GM18498 (cell line): ENCODE data around the gene APC.
"Not testable (repeated sequence)": the region's sequence is repeated elsewhere in the genome, so short reads cannot be mapped to it uniquely, and the experiment has no call there.

Experiments used
- ATAC-seq: cut with Tn5 transposase; IDR thresholded peaks from one replicate; pipeline ENCODE4 v1.9.1; 2021; ENCODE audit warnings: mild to moderate bottlenecking, moderate library complexity; ENCODE audit not compliant: unreplicated experiment

APC gene

DNA sequence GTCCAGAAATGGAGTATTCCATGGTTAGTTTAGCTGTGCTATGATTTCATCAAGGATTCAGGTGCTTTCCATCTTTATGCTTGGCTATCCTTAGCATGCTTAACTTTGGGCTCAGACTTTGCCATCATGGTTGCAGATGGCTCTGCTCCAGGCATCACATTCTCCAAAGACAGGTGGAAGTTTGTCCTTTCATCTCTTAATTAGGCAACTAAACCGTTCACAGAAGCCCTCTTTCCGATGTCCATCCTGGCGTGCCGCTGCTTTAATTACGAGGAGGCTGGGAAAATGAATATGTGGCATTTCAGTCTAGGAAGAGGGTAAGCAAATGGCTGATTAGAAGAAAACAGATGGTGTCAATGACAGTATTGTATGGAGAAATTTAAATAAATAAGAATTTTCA, 24.5 kb upstream of the APC start:
- ATAC-seq = no peak

DNA sequence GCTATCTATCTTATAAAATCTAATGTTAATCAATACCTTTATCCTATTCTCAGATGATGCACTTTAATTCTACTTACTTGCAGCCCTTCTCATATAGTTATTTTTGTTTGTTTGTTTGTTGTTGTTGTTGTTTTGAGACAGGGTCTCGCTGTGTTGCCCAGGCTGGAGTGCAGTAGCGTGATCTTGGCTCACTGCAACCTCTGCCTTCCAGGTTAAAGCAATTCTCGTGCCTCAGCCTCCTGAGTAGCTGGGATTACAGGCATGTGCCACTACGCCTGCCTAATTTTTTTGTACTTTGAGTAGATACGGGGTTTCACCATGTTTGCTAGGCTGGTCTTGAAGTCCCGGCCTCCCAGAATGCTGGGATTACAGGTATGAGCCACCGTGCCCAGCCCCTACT, 20.8 kb upstream of the APC start:
- not testable (repeated sequence) for ATAC-seq

DNA sequence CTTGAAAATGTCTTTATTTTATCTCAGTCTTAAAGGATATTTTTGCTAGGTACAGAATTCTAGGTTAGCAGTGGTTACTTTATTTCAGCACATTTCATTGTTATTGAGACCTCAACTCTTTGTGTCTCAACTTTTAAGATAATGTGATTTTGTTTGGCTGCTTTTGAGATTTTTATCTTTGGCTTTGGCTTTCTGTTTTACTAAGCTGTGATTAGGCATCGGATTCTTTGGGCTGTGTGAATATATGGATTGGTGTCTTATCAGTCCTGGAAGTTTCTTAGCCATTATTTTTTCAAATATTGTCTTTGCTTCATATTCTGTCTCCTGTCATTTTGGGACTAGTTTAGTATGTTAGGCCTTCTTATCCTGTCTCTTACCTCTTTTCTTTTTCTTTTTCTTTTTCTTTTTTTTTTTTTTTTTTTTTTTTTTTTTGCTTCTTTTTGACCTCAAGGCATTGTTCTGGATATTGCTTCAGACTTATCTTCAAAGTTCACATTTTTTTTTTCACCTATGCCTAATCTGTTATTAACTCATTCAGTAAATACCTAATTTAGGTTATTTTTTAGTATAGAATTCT, 20.1 kb upstream of the APC start:
- ATAC-seq = no peak

DNA sequence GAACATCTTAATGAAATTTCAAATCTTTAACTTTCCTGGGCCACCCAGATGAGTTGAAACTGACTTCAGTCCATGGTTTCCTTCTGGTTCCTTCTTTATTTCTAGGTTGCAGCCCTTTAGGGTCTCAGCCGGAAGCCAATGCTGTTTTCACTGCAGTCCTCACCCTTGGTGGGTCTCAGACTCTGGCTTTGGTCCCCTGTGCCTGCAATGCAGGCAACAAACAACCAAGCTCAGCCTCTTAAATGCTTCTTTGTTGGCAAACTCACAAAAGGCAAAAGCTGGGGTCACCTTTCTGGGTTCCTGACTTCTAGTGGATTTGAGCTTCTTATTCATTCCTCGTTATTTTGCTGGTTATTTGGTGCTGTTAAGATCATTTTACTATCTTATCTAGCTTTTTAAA, 19.3 kb upstream of the APC start:
- no peak for ATAC-seq

DNA sequence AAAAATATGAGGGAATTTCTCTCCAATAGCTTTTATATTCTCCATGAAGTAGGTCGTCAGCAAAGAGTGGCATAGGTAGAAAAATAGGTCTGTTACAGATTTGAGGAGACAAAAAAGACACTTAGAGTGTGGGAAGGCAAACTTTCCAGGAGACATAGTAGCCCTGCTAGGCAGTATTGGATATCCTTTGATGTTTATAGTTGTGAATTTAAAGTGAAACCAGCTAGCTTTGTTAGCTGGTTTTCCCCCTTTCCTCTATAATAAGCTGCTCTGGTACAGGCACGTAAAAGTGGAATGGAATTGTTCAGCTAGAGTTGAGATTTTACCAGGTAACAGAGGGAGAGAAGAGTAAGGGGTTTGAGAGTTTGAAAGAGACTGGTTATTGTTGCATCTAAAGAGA, 17.1 kb upstream of the APC start:
- no peak for ATAC-seq

DNA sequence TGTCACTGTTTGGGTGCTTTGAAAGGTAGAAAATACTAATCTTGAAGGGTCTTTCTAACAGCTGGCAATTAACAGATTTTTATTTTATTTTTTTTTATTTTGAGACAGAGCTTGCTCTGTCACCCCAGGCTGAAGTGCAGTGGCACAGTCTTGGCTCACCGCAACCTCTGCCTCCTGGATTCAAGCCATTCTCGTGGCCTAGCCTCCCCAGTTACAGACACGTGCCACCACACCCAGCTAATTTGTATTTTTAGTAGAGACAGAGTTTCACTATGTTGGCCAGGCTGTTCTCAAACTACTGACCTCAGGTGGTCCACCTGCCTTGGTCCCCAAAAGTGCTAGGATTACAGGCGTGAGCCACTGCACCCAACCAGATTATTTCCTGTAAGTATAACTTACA, 12.8 kb upstream of the APC start:
- ATAC-seq = no peak

DNA sequence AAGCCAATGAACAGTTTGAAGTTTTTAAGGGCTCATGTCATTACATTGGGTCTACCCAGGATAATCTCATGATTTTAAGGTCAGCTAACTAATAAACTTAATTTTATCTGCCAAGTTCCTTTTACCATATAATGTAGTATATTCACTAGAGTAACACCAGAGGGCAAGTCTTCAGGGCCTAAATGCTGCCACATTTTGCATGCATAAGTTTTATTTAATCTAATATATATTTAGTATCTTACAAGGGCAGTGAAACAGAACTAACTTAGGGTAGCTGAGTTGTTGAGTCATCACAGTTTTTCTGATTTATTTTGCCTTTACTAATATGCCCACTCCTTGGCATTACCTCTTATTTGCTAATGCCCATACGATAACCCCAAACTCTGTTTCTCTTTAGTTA, 8.1 kb upstream of the APC start:
- no peak for ATAC-seq

DNA sequence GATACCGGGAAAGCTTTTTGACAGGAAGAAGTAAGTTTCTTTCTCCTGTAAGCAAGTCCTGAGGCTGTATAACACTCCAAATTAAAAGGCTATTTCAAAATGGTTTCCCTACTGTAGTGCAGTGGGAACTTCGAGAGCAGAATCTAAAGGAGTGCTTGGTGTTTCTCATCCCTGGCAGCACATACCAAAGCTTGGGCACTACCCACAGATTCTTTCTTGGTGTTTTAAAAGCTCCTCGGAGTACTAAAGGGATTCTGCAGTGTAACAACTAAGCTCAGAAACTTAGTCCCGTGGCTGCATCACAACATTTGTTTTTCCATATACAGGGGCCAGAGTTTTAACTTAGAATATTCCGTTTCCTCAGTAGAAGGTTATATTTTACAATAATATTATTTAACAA, 5.6 kb upstream of the APC start:
- no peak for ATAC-seq

DNA sequence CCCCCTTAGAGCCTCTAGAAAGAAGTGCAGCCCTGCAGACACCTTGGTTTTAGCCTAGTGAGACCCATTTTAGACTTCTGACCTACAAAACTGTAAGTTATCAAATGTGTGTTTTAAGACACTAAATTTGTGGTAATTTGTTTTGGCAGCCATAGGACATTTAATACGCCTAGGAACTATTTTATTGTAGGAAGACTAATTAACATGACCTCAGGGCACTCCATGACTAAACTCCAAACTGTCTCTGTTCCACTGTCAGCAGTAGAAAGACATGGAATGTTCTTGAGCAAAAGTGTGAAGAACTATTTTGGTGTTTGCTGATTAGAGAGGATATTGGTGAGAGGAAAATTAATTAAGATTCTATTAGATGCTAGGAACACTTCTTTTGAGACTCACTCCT, 4.1 kb upstream of the APC start:
- no peak for ATAC-seq

DNA sequence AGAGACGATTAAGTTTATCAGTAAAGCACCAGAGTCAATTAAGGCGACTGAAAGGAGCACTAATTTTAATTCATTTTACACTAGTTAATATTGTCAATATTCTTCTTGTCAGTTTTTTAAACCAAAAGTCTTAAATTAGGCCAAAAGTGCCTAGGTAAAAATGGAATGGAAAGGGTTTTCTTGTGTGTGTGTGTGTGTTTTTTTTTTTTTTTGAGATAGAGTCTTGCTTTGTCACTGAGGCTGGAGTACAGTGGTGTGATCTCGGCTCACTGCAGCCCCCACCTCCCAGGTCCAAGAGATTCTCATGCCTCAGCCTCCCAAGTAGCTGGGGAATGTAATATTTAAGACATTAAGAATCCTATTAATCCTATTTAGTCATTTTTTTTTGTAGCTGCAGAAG, 3.1 kb upstream of the APC start:
- ATAC-seq = no peak

DNA sequence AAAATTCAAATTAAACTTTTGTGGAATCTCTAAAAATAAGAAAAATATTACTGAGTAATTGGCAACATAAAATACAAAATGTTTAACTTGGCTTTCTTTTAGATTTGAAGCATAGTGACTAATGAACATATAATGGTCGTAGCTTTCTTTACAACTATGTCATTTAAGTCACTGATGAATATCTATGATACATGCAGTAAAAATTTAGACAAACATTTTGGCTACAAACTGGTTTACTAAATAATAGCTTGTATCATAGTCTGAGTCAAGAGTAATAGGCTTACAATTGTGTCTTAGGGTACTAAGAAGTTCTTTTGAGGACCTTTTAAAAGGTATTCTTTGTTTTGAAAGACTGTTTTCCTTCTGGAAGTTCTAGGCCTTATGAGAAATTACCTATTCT, 2.0 kb upstream of the APC start:
- no peak for ATAC-seq

DNA sequence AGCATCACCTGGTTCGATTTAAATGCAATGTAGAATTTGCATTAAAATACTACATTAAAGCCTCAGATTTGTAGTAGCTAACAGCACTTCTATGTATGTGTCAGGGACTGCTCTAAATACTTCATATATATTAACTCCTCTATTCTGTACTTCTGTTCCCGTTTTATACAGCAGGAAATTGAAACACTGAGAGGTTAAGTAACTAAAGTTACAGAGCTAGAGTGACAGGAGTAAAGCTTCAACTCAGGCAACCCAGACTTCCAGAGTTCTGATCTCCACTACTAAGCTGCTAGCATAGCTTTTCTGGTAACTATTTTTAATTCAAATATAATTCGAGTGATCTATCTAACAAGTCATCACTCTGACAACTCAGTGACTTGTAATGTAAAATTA, 619 bp upstream of the APC start:
- peak; percentile 4 for ATAC-seq

DNA sequence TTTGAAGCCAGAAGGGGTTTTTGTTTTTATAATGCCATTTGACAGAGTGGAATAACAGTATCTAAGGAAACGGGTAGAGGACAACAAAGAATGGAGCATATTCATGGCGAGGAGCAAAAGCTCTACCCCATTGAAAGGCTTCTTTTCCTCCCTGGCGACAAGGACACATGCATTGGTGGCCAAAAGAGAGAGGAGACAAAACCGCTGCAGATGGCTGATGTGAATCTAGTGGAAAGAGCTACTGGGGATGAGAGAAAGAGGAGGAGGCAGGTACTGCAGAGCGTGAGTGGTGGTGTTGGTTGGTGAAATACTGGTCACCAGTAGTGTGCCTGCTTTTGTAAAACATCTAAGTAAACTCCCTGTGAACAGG, 491 bp downstream of the APC start:
- peak; percentile 21 for ATAC-seq

DNA sequence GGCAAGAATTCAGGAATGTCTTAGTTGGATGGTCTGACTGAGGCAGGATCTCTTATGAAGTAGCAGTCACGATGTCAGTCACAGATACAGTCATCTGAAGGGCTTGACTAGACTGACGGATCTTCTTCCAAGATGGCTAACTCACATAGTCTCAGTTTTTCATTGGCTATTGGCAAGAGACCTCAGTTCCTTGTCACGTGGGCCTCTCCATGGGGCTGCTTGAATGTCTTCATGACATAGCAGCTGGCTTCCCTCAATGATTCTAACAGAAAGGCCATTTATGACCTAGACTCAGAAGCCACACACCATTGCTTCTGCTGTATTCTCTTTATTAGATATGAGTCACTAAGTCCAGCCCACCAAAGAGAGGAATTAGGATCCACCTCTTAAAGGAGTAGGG, 4.7 kb downstream of the APC start:
- ATAC-seq = no peak

DNA sequence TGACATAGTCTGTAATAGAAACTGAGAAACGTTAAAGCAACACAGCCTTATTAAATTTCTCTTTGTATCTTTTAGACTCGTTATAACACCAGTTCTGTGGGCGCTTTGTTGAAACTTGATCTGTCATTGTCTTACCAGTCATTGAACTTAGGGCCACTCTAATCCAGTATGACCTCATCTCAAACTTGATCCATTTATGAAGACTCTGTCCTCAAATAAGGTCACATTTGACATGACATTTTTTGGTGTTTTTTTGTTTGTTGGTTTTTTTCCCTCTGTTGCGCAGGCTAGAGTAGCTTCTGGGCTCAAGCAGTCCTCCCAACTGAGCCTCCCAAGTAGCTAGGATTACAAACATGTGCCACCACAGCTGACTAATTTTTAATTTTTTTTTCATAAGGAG, 5.9 kb downstream of the APC start:
- ATAC-seq = no peak

DNA sequence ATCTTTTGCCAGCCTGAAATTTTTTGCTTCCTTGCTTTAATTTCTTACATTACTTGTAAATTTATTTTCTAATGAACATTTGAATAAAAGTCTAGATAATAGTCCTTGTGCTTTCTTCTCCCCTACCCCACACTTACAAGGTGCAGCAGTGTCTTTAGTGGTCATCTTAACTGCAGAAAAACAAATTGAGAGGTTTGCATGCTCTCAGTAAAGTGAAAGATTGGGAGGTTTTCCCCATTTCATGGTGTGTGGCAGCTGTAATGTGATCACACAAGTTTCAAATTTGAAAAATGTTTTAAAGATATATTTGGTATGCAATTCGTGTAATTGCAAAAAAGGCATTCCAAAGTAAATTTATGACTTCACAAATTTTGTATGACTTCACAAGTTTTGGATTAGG, 14.7 kb downstream of the APC start:
- no peak for ATAC-seq

DNA sequence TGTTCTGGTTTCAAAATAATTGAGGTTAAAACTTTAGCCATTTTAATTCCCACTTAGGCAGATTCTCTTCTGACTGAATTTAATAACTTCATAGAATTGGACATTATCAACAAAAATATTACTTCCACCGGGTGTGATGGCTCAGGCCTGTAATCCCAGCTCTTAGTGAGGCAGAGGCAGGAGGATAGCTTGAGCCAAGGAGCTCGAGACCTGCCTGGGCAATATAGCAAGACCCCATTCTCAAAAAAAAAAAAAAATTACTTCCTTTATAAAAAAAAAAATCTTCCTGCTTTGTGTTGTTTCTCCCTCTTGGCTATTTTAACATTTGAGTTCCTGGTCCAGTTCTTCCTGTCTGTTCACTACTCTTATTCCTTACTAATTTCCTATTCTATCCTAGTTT, 18.0 kb downstream of the APC start:
- ATAC-seq = no peak

DNA sequence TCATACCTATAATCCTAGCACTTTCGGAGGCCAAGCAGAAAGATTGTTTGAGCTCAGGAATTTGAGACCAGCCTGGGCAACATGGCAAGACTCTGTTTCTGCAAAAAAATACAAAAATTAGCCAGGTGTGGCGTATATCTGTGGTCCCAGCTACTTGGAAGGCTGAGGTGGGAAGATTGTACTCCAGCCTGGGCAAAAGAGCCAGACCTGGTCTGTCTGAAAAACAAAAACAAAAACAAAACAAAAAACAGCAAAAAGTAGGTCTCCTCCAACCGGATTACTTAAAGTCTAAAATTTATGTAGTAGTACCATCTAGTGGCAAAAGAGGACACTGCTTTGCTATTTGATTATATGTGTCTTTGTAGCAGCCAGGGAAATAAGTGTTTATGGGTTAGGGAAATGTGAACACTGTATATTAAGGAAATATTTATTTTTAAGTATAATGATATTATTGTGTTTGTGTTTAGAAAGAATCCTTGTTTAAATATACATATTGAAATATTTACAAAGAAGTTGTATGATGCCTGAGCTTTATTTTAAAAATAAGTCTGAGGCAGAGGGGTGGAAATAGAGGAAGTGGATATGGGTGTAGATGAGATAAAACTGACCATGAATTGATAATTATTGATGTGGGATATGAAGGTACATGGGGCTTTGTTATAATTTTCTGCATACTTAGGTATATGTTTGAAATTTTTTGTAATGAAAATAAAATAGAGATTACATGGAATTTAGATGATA, 20.0 kb downstream of the APC start:
- ATAC-seq = peak; percentile 94

DNA sequence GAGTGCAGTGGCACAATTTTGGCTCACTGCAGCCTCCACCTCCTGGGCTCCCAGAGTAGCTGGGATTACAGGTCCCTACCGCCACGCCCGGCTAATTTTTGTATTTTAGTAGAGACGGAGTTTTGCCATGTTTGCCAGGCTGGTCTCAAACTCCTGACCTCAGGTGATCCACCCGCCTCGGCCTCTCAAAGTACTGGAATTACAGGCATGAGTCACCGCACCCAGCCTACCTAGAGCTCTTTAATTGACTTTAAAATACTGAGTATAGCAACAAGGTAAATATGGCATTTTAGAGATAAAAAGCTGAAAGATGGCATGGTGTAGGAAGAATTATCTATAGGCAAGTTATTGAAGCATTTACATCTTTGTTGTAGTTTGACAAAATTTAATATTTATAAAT, 21.0 kb downstream of the APC start:
- no peak for ATAC-seq

DNA sequence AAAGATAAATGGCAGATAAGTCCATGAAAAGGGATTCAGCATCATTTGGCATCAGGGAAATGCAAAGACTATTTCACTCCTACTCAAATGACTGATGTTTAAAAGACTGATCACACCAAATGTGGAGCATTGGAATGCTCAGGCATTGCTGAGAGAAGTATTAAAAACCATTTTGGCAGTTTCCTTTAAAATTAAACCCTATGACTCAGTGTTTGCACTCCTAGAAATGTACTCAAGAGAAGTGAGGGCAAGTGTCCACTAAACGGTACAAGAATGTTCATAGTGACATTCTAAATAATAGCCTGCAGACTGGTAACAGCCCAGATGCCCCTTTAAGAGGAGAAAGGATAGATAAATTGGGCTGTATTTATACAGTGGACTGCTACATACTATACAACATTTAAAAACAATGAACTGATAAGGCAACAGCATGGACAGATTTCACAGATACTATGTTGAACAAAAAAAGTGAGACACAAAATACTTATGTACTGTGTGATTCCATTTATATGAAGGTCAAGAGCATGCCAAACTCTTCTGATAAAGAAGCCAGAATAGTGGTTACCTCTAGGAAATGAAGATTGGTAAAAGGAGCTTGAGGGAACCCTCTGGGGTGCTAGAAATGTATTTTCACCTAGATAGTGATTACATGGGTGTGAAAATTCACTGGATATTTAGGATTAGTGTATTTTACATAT, 24.6 kb downstream of the APC start:
- no peak for ATAC-seq

DNA sequence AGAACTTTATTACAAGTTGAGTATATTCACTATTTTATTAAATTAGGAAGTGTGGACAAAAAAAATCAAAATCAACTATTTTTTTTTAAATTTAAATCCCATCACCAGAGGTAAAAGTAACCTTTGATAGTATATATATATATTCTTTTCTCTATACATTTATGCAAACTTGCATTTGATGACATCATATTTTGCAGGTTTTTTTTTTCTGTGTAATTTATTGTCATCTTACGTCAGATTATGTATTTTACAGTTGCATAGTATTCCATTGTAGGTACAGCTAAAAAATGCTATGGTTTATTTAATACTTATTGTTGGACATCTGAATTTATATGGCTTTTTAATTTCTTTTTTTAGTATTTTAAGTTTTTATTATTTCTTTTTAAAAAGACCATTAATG, 25.5 kb downstream of the APC start:
- ATAC-seq = no peak

DNA sequence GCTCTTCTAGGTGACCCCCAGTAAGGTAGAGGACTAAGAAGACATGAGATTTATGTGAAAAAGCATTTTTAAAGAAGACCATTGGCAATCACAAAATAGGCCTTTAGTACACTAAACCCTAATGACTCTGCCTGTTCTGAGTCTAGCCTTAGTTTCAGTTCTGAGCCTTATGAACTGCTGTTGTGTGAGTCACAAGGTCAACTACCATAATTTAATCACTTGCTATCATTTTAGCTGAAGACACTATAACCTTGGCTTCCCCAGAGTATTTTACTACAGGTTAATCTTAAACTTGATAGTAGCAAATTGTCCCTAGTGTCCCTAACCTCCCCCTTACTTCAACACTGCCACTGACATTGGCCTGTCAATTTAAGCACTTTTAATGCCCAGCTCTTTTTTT, 34.4 kb downstream of the APC start:
- ATAC-seq = no peak
